NCI-H1105 (cell line): Measurements from ENCODE around the gene ATAT1.
A peak's percentile ranks its signal among the peaks of the same experiment; 100 is the strongest.

Source experiments
- DNase-seq: peaks from one replicate; lab custom pipeline; 2025; lab: John Stamatoyannopoulos, UW

ATAT1 gene

GRCh38 chr6:30626484-30627366 is at the start of gene ATAT1:
Gene ATAT1, plus strand, starts transcription at chr6:30626874.
- peak; percentile 83 for DNase-seq

- no peak for DNase-seq
Measured at GRCh38 chr6:30578051-30578450, 48.6 kb upstream of the ATAT1 start.

GRCh38 chr6:30583921-30584320 is 42.8 kb upstream of the ATAT1 start:
- no peak for DNase-seq

- no peak for DNase-seq
Measured at GRCh38 chr6:30589754-30590358, 36.8 kb upstream of the ATAT1 start.

GRCh38 chr6:30590509-30590908 is 36.2 kb upstream of the ATAT1 start:
- DNase-seq = no peak

GRCh38 chr6:30591008-30591407 is 35.7 kb upstream of the ATAT1 start:
- no peak for DNase-seq

- DNase-seq = no peak
Measured at GRCh38 chr6:30592287-30592686, 34.4 kb upstream of the ATAT1 start.

- DNase-seq = peak; percentile 32
Measured at GRCh38 chr6:30597315-30598144, 29.1 kb upstream of the ATAT1 start.

- DNase-seq = no peak
Measured at GRCh38 chr6:30598912-30599624, 27.6 kb upstream of the ATAT1 start.

GRCh38 chr6:30599625-30600324 is 26.9 kb upstream of the ATAT1 start:
- no peak for DNase-seq

GRCh38 chr6:30600451-30600961 is 26.2 kb upstream of the ATAT1 start:
- no peak for DNase-seq

GRCh38 chr6:30601436-30601814 is 25.2 kb upstream of the ATAT1 start:
- DNase-seq = no peak

GRCh38 chr6:30601815-30602641 is 24.6 kb upstream of the ATAT1 start:
- no peak for DNase-seq

- DNase-seq = no peak
Measured at GRCh38 chr6:30603961-30604360, 22.7 kb upstream of the ATAT1 start.

- no peak for DNase-seq
Measured at GRCh38 chr6:30610065-30610464, 16.6 kb upstream of the ATAT1 start.

GRCh38 chr6:30611150-30611855 is 15.4 kb upstream of the ATAT1 start:
- no peak for DNase-seq

- no peak for DNase-seq
Measured at GRCh38 chr6:30611856-30612194, 14.8 kb upstream of the ATAT1 start.

- DNase-seq = no peak
Measured at GRCh38 chr6:30612213-30612612, 14.5 kb upstream of the ATAT1 start.

GRCh38 chr6:30612687-30613248 is 13.9 kb upstream of the ATAT1 start:
- DNase-seq = no peak
